NCI-H2227 (cell line): ENCODE results near the gene PNLIP.

ENCODE experiments used
- DNase-seq: peaks from one replicate; lab custom pipeline; 2025; ENCODE audit not compliant: unreplicated experiment; lab: John Stamatoyannopoulos, UW

PNLIP gene

GRCh38 chr10:116545756-116546155 is at the start of gene PNLIP:
Gene PNLIP, plus strand, starts transcription at chr10:116545931. Its CDS starts 162 bp downstream, at chr10:116546093.
- no peak for DNase-seq

GRCh38 chr10:116504786-116505185 is 40.9 kb upstream of the PNLIP start:
- no peak for DNase-seq

GRCh38 chr10:116510565-116510964 is 35.2 kb upstream of the PNLIP start:
- DNase-seq: no peak

GRCh38 chr10:116511365-116511764 is 34.4 kb upstream of the PNLIP start:
- DNase-seq: no peak

GRCh38 chr10:116521424-116522290 is 24.1 kb upstream of the PNLIP start:
- DNase-seq: peak; percentile 51

- DNase-seq: no peak
These were observed 22.8 kb upstream of the PNLIP start for GRCh38 chr10:116522803-116523381.

GRCh38 chr10:116524736-116525135 is 21.0 kb upstream of the PNLIP start:
- no peak for DNase-seq

- DNase-seq: no peak
These were observed 19.5 kb upstream of the PNLIP start for GRCh38 chr10:116526219-116526618.

- no peak for DNase-seq
These were observed 8.9 kb upstream of the PNLIP start for GRCh38 chr10:116536810-116537209.

- no peak for DNase-seq
These were observed 7.3 kb upstream of the PNLIP start for GRCh38 chr10:116538456-116538855.

- DNase-seq: no peak
These were observed 6.7 kb upstream of the PNLIP start for GRCh38 chr10:116538992-116539391.

GRCh38 chr10:116540814-116541213 is 4.9 kb upstream of the PNLIP start:
- no peak for DNase-seq

GRCh38 chr10:116542007-116542677 is 3.6 kb upstream of the PNLIP start:
- DNase-seq: no peak

- no peak for DNase-seq
These were observed 609 bp upstream of the PNLIP start for GRCh38 chr10:116545122-116545521.

- no peak for DNase-seq
These were observed 2.6 kb downstream of the PNLIP start for GRCh38 chr10:116548301-116548700.

GRCh38 chr10:116553378-116553980 is 7.7 kb downstream of the PNLIP start:
- no peak for DNase-seq

GRCh38 chr10:116554628-116555027 is 8.9 kb downstream of the PNLIP start:
- no peak for DNase-seq

GRCh38 chr10:116555880-116556279 is 10.1 kb downstream of the PNLIP start:
- no peak for DNase-seq

- DNase-seq: no peak
These were observed 11.7 kb downstream of the PNLIP start for GRCh38 chr10:116557305-116557880.

GRCh38 chr10:116565534-116565933 is 19.8 kb downstream of the PNLIP start:
- no peak for DNase-seq

GRCh38 chr10:116566932-116567331 is 21.2 kb downstream of the PNLIP start:
- DNase-seq: no peak
